ENCODE measurements around the gene ADRB1.

GRCh38 chr10:114068054-114068707, 24.5 kb downstream of the ADRB1 start:
- TF ChIP-seq SIN3A (IDR thresholded peaks at IDR 0.05; ENCODE audit: borderline replicate concordance, insufficient read depth, low read length) (no peak), TAF1 (IDR thresholded peaks at IDR 0.05; ENCODE audit: borderline replicate concordance, insufficient read depth, low read length) (no peak)

Data from PFSK-1 (cell line).